GM18873 (cell line): ENCODE data around the gene ULBP3.
"Not testable (repeated sequence)": the region's sequence is repeated elsewhere in the genome, so short reads cannot be mapped to it uniquely, and the experiment has no call there.

Experiments
- ATAC-seq: cut with Tn5 transposase; IDR thresholded peaks from one replicate; pipeline ENCODE4 v1.9.1; 2021; ENCODE audit warnings: mild to moderate bottlenecking, moderate library complexity, moderate number of reproducible peaks; ENCODE audit not compliant: unreplicated experiment, low FRiP score

ULBP3 gene

DNA sequence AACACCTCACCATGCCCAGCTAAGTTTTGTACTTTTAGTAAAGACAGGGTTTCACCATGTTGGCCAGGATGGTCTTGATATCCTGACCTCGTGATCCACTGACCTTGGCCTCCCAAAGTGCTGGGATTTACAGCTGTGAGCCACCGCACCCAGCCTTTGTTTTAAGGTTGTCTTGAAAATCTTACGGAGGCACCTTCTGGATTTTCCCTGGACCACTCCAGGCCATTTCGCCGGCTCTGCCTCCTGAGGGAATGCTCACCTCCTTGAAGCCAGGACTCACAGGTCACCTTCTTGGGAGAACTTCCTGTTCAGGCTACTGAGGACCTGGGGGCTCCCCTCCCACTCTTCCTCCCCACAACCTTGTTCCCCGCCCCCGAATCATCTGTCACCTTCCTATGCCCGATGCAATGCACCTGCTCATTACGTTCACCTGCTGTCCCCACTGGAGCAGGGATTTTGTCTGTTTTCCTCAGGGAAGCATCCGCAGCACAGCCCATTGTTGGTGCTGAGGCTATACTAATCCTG is 24.2 kb downstream of the ULBP3 start:
- no peak for ATAC-seq

DNA sequence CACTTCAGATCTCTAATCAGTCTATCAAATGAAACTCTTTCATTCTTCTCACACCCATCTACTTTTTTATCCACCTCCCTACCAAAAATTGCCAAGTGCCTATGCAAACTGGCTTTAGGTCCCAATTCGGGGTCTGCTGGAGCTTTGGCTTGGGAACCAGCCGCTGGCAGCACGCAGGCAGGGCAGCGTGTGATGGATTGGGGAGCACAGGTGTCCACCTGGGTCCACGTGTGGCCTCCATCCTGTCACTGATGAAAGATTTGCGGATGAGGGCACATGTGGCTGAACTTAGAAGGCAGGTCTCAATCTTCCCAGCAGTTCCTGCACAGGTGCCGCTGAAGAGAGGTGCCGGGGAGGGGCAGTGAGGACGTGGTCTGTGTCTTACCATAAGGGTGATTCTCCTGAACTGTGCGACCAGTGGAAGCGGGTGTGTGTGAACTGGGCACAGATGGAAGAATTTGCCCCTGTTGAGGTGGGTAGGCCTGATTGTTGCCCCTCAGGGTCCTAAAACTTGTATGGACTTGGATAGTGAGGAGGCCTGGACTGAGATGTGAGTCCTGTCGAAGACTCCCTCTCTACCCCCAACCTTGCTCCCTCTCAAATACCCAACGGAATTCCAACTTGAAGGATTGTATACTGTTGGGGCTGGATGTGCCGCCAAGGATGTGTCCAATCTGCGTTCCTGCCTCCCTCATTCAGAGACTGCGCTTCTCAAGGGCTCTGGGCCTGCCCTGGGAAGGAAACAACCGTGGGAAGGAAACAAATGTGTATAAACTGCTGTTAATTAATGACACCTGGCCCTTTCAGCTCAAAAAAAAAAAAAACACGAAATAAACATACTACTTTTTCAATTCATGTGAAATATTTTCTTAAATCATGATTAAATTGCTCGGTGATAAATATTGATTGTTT is 25.2 kb downstream of the ULBP3 start:
- no peak for ATAC-seq

DNA sequence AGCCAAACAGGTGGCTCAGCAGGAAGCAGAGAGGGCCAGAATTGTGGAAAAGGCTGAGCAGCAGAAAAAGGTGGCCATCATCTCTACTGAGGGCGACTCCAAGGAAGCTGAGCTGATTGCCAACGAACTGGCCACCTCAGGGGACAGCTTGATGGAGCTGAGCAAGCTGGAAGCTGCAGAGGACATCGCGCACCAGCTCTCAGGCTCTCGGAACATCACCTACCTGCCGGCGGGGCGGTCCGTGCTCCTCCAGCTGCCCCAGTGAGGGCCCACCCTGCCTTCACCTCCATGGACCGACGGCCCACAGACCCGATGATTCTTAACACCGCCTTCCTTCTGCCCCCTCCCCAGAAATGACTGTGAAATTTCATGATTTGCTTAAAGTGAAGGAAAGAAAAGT is 25.8 kb downstream of the ULBP3 start:
- no peak for ATAC-seq

DNA sequence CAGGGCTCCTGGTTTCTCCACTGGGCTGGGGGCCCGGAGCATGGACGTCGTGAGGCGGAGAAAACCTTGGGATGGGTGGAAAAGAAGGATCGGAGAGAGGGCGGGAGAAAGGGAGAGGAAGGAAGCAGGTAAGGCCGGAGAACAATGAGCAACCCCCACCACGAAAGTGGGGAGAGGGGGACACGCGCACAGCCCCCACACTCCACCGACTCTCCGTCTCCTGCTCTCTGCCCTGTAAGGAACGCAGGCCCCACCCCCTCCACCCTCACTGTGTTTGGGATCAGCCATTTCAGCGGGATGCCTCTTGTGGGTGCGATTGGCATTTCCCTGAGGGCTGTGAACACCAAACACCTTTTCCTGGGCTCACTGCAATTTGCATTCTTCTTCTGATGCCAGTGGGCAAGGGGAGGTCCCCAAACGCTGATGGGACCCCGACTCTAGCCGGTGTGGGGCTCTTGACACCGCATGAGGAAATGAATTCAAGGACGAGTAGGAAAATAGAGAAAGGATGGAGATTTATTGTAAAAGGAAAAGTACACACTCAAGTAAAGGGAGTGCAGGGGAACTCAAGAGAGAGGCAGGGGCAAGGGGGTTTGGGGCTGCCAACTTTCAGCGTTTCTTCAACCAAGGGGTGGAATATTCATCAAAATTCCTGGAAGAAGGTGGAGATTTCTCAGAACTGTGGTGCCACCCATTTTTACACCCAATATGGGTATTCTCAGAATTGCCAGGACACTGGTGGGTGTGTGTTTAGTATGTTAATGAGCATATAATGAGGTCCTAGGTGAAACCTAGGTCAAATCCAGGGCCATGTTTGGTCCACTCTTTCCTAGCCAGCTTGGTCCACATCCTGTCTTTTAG is 30.5 kb downstream of the ULBP3 start:
- ATAC-seq, result no peak

DNA sequence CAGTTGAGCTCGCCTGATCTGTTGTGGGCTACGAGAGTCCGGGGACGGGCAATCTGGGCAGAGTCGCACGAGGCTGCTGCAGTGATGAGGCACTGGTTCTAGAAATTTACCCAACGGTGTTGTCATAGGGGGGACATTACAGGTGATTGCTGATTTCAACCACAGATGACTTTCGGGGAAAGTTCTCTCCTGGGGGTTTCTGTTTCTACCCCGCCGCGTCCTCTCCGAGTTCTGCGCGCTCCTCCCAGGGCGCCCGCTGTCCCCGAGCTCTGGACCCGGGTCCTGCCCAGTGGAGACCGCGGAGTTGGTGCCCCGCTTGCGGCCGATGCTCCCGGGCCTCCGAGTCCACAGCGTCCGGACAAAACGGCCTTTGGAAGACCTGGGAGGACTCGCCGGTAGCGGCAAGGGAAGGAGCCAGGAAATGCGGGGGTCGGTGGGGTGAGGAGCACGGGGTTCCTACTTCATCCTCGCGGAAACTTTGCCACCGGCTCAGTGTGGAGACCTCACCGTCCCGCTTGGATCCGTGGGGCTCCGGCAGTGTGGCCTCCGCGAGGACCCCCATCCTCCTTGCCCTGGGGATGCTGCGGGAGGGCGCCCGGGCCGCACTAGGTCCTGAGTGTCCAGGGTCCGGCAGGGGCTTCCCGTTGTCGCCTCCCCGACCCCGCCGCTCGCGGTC is 31.3 kb downstream of the ULBP3 start:
- no peak for ATAC-seq

- ATAC-seq, result no peak
Measured at GRCh38 chr6:150036081-150036480, 32.8 kb downstream of the ULBP3 start.

GRCh38 chr6:150033207-150033771 is 35.6 kb downstream of the ULBP3 start:
- ATAC-seq, result no peak

GRCh38 chr6:150032598-150032997 is 36.3 kb downstream of the ULBP3 start:
- no peak for ATAC-seq

DNA sequence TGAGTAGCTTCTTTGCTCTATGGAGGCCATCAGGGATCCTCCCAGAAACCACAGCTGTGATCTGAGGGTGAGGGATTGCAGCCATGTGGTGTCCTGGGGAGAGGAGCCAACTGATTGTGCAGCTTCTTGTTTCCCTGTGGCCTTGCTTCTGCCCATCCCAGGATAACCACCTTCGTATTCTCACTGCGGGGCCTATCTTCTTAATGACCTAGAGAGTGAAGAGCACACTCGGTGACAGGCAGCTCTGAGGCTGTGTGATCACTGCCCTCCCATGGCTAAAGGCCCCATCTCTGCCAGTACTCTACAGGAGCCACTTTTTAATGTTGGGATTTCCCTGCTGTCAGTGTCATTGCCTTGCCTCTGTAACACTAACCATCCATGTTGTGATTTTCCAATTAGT is 38.3 kb downstream of the ULBP3 start:
- ATAC-seq, result no peak

DNA sequence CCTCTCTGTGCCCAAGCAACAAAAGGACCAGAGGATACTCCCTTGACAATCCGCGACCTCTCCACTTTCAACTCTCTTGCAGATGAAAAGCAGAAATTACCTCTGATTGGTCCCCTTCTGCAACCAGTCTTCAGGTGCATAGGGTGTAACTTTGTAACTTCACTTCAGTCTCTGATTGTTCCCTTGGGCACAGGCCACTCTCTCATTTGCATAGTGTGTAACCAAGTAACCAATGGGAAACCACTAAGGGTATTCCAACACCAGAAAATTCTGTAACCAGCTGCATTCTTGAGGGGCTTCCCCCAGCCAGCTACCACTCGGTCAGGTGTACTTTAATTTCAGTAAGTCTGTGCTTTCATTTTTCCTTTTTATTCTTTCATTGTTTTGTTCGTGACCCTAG is 39.2 kb downstream of the ULBP3 start:
- ATAC-seq, result no peak

DNA sequence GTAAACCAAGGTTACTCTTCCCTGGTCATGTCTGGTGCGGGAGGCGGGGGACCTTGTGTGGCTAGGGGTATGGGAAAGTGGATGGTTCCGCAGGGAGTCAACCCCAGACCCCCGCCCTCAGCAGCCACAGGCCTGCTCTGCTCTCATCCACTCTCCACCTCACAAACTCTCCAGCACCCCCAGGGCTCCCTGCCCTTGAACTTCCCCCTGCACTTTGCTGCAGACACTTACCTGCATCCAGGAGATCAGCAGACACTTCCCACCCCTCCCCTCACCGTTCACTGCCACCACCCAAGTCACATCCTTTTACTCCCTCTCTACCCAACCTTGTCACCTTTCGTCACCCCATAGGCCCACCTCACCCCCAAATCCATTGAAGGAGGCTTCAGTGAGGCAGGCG is 39.6 kb downstream of the ULBP3 start:
- ATAC-seq, result no peak

GRCh38 chr6:150028799-150029198 is 40.1 kb downstream of the ULBP3 start:
- no peak for ATAC-seq

DNA sequence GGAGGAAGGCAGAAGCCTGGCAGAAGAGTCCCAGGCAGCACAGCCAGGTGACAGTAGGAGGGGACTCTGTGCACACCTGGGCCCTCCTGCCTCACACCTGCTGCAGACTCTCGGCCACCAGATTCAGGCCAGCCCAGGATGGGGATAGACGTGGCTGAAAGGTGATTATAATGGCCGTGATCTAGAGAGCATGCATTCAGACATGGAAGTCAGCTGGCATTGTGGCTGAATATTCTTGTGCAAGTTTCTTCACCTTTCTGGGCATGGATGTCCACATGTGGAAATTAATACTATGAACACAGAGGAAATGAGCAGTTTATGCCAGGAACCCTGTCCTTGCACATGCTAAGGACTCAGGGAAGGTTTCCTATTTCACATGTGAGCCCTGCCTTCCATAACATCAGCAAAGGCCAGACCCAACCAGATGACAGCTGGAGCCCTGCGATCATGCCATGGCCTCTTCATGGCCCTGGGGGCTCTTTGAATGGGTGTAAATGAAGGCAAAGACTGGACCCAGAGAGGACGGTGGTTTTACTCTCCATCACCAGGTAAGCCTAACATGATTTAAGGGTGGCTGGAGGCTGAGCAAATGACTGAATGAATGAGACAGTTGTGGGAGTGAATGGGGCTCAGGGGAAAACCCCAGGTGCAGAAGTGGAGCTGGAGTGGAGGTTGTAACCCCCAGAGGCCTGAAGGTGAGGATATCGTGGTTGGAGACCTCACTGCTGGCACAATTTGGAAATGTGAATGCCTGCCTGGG is 40.9 kb downstream of the ULBP3 start:
- no peak for ATAC-seq

DNA sequence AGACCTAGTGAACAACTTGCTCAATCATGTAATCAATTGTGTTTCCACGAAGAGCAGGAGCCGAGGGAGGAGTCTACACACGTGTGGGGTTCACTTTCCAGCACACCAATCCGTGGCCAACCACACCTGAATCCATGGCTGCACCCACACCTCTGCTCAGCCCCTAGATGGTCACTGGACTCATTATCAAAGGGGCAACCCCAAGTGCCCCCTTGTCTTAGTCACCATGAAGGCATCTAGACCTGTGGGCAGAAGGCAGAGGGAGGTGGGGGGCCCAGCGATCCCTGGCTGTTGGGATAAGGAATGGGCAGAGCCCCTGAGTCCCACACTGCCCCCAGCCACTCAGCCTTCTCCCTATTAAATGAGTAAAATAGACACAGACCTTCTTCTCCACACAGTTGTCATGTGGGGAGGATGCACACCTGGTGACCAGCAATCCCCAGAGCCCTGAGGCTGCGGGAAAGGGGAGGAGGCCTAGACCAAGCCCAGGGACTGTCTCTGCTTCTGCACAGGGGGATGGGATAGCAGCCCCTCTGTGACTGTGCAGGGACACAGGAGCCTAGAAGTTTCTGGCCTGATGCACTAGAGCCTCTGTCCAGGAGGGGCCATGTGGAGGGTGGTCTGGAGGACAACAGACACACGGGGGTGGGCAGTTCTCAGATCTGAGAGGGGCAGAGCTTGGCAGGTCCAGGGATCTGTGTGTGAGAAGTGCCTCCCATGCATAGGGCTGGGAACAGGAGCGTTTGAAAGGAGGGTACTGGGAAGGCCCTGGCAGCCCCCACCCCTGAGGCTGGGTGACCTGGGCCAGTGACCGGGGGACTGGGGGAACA is 41.7 kb downstream of the ULBP3 start:
- ATAC-seq, result no peak

DNA sequence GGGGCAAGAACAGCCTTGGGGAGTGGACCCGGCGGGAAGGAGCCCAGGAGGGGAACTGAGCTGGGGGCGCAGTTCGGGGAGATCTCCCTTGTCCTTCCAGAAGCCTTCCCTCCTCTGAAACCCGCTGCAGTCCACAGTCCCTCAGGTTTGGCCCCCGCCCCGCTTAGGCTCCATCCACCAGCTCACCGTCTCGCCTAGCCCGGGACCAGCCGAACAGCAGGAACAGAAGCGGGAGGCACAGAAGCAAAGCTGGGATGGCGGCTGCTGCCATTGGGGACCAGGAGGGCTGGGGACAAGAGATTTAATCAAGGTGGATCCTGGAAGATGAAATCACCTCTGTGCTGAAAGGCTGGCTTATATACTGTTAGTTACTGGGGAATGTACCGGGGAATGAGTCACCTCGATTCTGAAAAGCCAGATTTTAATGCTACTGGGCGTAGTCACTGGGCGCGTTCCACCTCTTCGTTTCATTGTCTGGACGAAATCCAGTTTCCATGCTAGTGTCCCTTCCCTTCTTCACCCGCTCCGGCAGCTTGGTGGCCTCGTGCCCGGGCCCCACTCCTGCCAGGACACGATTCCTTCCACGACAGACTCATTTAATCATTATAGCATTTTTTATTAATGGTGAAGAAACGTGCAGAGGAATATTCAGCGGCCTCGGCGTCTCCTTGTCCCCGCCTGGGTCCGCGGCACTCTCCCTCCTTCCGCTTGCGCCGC is 43.6 kb downstream of the ULBP3 start, which contains the start of gene RAET1L:
Gene RAET1L, minus strand, starts transcription at position 332 of the 717 bp plus-strand sequence. Its CDS starts 61 bp downstream, at position 271.
- no peak for ATAC-seq

DNA sequence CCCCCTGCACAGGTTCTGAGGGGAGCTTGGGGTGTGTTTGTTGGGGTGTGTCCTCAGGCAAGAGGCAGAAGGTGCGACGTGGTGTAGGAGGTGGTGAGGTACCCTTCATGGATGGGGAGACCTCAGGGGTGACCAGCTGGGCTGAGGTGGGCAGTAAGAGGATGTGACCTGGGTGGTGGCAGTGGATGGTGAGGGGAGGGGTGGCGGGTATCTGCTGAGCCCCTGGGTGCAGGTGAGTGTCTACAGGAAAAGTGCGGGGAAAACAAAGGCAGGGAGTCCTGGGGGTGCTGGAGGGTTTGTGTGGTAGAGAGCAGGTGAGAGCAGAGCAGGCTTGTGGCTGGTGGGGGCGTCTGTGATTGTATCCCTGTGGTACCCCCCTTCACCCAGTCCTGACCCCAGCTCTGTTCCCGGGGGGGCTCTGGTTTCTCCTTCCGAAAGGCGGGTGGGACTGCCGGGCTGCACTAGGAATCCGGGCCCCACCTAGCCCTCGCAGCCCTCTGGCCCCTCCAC is 44.2 kb downstream of the ULBP3 start:
- ATAC-seq, result no peak

DNA sequence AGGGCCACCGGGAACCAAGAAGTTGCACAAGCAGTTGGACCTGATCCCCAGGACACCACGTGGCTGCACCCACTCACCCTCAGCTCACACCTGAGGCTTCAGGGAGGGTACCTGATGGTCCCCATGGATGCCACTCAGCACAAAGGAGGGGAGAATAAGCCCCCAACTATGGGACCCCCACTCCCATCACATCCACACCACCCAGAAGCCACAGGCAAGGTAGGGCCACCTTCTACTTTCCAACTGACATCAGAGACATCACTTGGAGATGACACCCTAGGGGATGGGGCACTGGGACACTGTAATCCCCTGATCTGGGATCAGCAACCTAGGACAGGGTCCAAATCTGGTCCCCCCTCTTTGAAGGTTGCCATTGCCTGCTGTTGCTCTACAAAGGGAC is 44.9 kb downstream of the ULBP3 start:
- not testable (repeated sequence) for ATAC-seq

GRCh38 chr6:150021870-150022269 is 47.1 kb downstream of the ULBP3 start:
- not testable (repeated sequence) for ATAC-seq
